DND-41 (cell line): ENCODE measurements around the gene L3MBTL3.

Experiments used
- EZH2 ChIP-seq: IDR thresholded peaks from 3 replicates; pipeline ENCODE4 v1.6.1; 2012; ENCODE audit warnings: borderline replicate concordance, low read depth, mild to moderate bottlenecking, moderate library complexity, low read length, inconsistent platforms; ENCODE audit not compliant: severe bottlenecking
- TF ChIP-seq, protein P1 (sequence below): IDR thresholded peaks from 2 replicates; pipeline ENCODE4 v1.5.1; 2012; ENCODE audit warnings: borderline replicate concordance, low read length, moderate library complexity, mild to moderate bottlenecking; ENCODE audit not compliant: poor library complexity, severe bottlenecking; ENCODE audit errors: extremely low read depth

DNA sequence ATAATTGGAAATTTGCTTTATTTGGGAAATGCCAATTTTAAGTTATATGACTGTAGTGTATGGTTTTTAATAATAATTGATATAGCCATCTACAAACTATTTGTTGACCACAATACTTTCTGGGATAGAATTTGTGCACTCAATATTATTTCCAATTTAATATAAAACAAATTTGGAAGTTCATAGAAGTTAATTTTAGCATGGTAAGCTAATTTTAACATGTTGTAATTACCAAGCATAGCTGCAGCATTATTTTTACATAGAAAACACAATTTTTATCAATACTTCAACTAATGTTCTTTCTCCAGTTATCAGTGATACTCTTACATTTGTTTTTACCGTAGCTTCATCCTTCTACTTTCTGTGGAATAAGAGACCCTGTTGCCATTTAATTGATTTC lies 100.8 kb downstream of the L3MBTL3 start:
- TF ChIP-seq, protein P1, sequence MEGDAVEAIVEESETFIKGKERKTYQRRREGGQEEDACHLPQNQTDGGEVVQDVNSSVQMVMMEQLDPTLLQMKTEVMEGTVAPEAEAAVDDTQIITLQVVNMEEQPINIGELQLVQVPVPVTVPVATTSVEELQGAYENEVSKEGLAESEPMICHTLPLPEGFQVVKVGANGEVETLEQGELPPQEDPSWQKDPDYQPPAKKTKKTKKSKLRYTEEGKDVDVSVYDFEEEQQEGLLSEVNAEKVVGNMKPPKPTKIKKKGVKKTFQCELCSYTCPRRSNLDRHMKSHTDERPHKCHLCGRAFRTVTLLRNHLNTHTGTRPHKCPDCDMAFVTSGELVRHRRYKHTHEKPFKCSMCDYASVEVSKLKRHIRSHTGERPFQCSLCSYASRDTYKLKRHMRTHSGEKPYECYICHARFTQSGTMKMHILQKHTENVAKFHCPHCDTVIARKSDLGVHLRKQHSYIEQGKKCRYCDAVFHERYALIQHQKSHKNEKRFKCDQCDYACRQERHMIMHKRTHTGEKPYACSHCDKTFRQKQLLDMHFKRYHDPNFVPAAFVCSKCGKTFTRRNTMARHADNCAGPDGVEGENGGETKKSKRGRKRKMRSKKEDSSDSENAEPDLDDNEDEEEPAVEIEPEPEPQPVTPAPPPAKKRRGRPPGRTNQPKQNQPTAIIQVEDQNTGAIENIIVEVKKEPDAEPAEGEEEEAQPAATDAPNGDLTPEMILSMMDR, result no peak
- TF ChIP-seq EZH2, result no peak
